Measurements from ENCODE around the gene PAQR5.
"Not testable (repeated sequence)": the region's sequence is repeated elsewhere in the genome, so short reads cannot be mapped to it uniquely, and the experiment has no call there.

PAQR5 gene

GRCh38 chr15:69443032-69443611, 144.4 kb downstream of the PAQR5 start:
- H3K4me1 Mint-ChIP-seq, result no peaks in the 10 kb centered on the region
- H3K27me3 Mint-ChIP-seq (ENCODE audit: low read depth), result no peaks in the 10 kb centered on the region
- no peak for TF ChIP-seq CTCF (IDR thresholded peaks at IDR 0.05; ENCODE audit: unreplicated experiment in 3 of 3)
- H3K27ac Mint-ChIP-seq, result no peak overlapping the region
- H3K4me3 Mint-ChIP-seq, result no peak overlapping the region
- H3K36me3 Mint-ChIP-seq (ENCODE audit: low read depth), result peaks cover 44% of the 10 kb centered on the region
- H3K9me3 Mint-ChIP-seq, result no peaks in the 10 kb centered on the region

DNA sequence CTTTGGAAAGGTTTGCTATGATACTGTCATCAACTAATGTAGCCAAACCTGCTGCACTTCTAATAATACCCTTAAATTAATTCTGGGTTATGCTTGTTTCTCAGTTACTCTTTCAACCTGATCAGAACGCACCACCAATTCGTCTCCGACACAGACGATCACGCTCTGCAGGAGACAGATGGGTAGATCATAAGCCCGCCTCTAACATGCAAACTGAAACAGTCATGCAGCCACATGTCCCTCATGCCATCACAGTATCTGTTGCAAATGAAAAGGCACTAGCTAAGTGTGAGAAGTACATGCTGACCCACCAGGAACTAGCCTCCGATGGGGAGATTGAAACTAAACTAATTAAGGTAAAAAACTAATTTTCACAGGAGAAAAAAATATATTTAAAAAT, 146.0 kb downstream of the PAQR5 start:
- Mint-ChIP-seq H3K4me3 (no peak overlapping the region), H3K4me1 (no peaks in the 10 kb centered on the region), H3K9me3 (no peaks in the 10 kb centered on the region), H3K36me3 (ENCODE audit: low read depth) (peaks cover 38% of the 10 kb centered on the region), H3K27me3 (ENCODE audit: low read depth) (no peaks in the 10 kb centered on the region), H3K27ac (no peak overlapping the region)
- TF ChIP-seq CTCF (IDR thresholded peaks at IDR 0.05; ENCODE audit: unreplicated experiment in 3 of 3), result no peak

DNA sequence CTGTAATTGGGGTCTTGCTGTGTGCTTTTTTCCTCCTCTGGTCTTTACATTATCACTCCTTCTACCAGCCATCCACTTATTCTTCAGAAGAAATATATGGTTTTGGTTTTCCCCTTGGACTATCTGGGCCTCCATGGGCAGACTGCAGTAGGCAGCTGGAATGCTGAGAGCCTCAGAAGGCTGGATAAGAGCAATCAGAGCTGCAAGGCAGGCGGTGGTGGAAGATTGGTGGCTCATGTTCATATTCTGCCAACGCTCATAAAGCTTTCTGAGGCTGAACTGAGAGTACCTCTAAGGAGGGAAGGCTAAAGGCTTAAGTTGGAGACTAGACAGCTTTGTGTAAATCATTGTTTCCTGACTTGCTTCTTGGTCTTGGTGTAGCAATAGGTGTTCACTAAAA, 148.2 kb downstream of the PAQR5 start:
- H3K4me1 Mint-ChIP-seq, result no peaks in the 10 kb centered on the region
- no peak overlapping the region for H3K4me3 Mint-ChIP-seq
- TF ChIP-seq CTCF (IDR thresholded peaks at IDR 0.05; ENCODE audit: unreplicated experiment in 3 of 3), result no peak
- H3K27ac Mint-ChIP-seq, result no peak overlapping the region
- H3K9me3 Mint-ChIP-seq, result no peaks in the 10 kb centered on the region
- H3K36me3 Mint-ChIP-seq (ENCODE audit: low read depth), result peaks cover 29% of the 10 kb centered on the region
- H3K27me3 Mint-ChIP-seq (ENCODE audit: low read depth), result no peaks in the 10 kb centered on the region

- not testable (repeated sequence) for H3K27ac Mint-ChIP-seq; H3K9me3 Mint-ChIP-seq; H3K27me3 Mint-ChIP-seq (ENCODE audit: low read depth)
- peak overlapping the region in 1 of 3 experiments; percentile 26 for H3K4me3 Mint-ChIP-seq
- peaks cover 24% of the 10 kb centered on the region for H3K4me1 Mint-ChIP-seq
- peaks cover 32% of the 10 kb centered on the region for H3K36me3 Mint-ChIP-seq (ENCODE audit: low read depth)
These were observed 151.5 kb downstream of the PAQR5 start for GRCh38 chr15:69450221-69450620.

DNA sequence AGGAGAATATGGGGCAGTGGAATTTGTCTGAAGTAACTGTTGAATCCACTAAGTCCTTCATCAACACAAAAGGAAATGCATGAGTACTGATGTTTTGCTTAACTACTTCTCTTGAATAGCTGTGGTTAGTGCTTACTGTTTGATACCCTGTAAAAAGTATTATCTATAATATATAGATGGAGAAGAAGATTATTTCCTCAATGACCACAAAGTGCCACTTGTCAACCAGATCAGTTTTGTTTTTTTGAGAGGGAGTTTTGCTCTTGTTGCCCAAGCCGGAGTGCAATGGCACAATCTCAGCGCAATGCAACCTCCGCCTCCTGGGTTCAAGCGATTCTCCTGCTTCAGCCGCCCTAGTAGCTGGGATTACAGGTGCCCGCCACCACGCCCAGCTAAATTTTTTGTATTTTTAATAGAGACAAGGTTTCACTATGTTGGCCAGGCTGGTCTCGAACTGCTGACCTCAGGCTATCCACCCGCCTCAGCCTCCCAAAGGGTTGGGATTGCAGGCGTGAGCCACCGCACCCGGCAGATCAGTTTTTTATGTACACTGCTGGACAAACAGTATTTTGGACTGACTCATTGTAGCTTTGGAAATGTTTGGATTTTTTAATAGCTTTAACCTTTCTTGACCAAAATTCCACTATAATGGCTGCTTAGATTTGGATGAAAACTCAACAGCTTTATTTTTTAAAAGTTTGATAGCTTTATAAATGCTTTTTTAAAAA, 152.4 kb downstream of the PAQR5 start:
- Mint-ChIP-seq H3K27ac (peak overlapping the region; percentile 93 to 100 (median 99)), H3K4me3 (peak overlapping the region; percentile 93 to 98 (median 96)), H3K4me1 (peaks cover 30% of the 10 kb centered on the region)

More for the DNA sequence above, 152.4 kb downstream of the PAQR5 start:
- TF ChIP-seq CTCF (IDR thresholded peaks at IDR 0.05; ENCODE audit: unreplicated experiment in 3 of 3), result no peak
- Mint-ChIP-seq H3K9me3 (no peaks in the 10 kb centered on the region), H3K36me3 (ENCODE audit: low read depth) (peaks cover 33% of the 10 kb centered on the region), H3K27me3 (ENCODE audit: low read depth) (no peaks in the 10 kb centered on the region)
